SK-N-SH (cell line): ENCODE results near the gene FAM90A1.
"Not testable (repeated sequence)": the region's sequence is repeated elsewhere in the genome, so short reads cannot be mapped to it uniquely, and the experiment has no call there.

Experiments used
- EP300 ChIP-seq, 2 experiments: IDR thresholded peaks; 2 replicates each; pipeline versions ENCODE4 v1.4.0 to v1.6.1; 2012; ENCODE audit warnings: borderline replicate concordance in 1 of 2, low read depth in 1 of 2, low read length in 1 of 2
- FOXJ3 ChIP-seq: sonication (generic); formaldehyde crosslinking; IDR thresholded peaks from 2 replicates; pipeline ENCODE4 v1.5.1; 2020; ENCODE audit warnings: mild to moderate bottlenecking, missing genetic modification reagents
- FOXM1 ChIP-seq: IDR thresholded peaks from 2 replicates; pipeline ENCODE4 v1.4.0; 2012; ENCODE audit warnings: low read depth, mild to moderate bottlenecking
- GABPA ChIP-seq: IDR thresholded peaks from 2 replicates; pipeline ENCODE4 v1.4.0; 2012; ENCODE audit warnings: low read depth, mild to moderate bottlenecking
- GATA2 ChIP-seq: sonication (generic); formaldehyde crosslinking; IDR thresholded peaks from 2 replicates; pipeline ENCODE4 v1.5.0; 2020; ENCODE audit warnings: mild to moderate bottlenecking, missing genetic modification reagents
- PBX3 ChIP-seq: IDR thresholded peaks from 2 replicates; pipeline ENCODE4; 2012
- POLR2AphosphoS5 ChIP-seq: IDR thresholded peaks from 2 replicates; pipeline ENCODE4 v1.6.1; 2012; ENCODE audit warnings: low read depth, low read length
- RCOR1 ChIP-seq: fragments of 150-350 bp; IDR thresholded peaks from 2 replicates; pipeline ENCODE4 v1.6.1; 2017; ENCODE audit warnings: antibody characterized with exemption, low read length
- TAF1 ChIP-seq: IDR thresholded peaks from 2 replicates; pipeline ENCODE4 v1.6.1; 2012; ENCODE audit warnings: low read depth, mild to moderate bottlenecking, low read length, moderate library complexity, borderline replicate concordance
- TCF12 ChIP-seq: IDR thresholded peaks from 2 replicates; pipeline ENCODE4 v1.4.0; 2012
- TEAD4 ChIP-seq: IDR thresholded peaks from 2 replicates; pipeline ENCODE4 v1.4.0; 2012; ENCODE audit warnings: mild to moderate bottlenecking, borderline replicate concordance; ENCODE audit not compliant: insufficient read depth
- TF ChIP-seq, protein P1 (sequence below): fragments of 200-600 bp; sonication (generic); IDR thresholded peaks from 2 replicates; pipeline ENCODE4 v1.6.1; 2017; ENCODE audit warnings: antibody characterized with exemption, mild to moderate bottlenecking, moderate library complexity
- TF ChIP-seq, protein P2 (sequence below): IDR thresholded peaks from 2 replicates; pipeline ENCODE4 v1.4.0; 2012; ENCODE audit warnings: low read depth

DNA sequence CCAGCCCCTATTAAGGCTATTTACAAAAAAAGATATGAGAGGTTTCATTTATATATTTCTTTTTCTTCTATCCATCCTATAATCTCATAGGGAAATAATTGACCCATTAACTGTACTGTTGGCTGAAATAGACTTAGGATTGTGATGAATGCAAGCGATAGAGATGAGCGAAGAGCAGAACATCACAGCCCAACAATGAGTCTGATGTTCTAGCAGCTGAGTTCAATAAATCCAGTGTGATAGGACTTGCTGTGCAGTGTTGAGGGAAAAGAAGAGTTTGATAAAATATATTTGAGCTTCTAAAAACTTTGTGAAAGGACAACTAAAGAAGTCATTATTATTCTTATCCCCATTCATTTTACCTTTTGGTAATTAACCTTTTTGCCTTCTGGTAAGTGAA is 54.5 kb downstream of the FAM90A1 start:
- not testable (repeated sequence) for TF ChIP-seq POLR2AphosphoS5; GATA2 (CRISPR knock-in tag); RCOR1; TAF1; TEAD4; GABPA; EP300 (IDR thresholded peaks at IDR 0.05; ENCODE audit: borderline replicate concordance in 1 of 2, low read depth in 1 of 2, low read length in 1 of 2); FOXM1; PBX3; TCF12; FOXJ3
- TF ChIP-seq, protein P1, sequence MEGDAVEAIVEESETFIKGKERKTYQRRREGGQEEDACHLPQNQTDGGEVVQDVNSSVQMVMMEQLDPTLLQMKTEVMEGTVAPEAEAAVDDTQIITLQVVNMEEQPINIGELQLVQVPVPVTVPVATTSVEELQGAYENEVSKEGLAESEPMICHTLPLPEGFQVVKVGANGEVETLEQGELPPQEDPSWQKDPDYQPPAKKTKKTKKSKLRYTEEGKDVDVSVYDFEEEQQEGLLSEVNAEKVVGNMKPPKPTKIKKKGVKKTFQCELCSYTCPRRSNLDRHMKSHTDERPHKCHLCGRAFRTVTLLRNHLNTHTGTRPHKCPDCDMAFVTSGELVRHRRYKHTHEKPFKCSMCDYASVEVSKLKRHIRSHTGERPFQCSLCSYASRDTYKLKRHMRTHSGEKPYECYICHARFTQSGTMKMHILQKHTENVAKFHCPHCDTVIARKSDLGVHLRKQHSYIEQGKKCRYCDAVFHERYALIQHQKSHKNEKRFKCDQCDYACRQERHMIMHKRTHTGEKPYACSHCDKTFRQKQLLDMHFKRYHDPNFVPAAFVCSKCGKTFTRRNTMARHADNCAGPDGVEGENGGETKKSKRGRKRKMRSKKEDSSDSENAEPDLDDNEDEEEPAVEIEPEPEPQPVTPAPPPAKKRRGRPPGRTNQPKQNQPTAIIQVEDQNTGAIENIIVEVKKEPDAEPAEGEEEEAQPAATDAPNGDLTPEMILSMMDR, result not testable (repeated sequence)
- TF ChIP-seq, protein P2, sequence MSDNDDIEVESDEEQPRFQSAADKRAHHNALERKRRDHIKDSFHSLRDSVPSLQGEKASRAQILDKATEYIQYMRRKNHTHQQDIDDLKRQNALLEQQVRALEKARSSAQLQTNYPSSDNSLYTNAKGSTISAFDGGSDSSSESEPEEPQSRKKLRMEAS, result not testable (repeated sequence)
